ENCODE results near the gene FH.

FH gene

GRCh38 chr1:241519308-241520079, at the start of gene FH:
Gene FH, minus strand, starts transcription at chr1:241519755. Its CDS starts 33 bp downstream, at chr1:241519722.
- peak; percentile 98 for DNase-seq

GRCh38 chr1:241560849-241561187, 41.3 kb upstream of the FH start:
- no peak for DNase-seq

DNA sequence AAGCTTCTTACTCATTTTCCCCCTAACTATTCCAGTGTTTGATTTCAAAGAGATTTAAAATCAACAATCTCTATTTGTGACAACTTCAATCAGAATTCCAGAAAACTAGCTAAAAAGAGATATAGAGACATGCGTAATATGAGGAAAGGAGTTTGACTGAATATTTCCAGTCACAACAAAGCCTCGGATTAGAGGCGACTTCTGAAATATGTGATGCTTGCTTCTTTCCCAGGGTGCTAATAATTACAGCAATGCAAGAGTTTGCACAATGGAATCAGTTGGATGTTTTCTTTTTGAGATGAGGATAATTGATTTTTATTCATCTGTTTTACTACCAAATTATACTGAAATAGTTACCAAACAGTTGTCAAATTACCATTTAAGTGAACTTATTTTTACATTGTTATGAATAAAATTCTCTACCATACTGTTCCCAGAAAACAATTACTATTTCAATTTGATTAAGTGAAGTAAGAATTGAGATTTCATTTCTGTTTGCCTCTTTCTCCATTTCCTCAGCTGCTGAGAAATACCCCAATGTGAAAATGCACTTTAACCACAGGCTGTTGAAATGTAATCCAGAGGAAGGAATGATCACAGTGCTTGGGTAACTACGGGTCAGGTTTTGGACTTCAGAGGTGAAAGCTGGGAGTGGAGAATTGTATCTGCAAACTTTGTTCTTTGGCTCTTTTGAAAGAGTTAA, 40.7 kb upstream of the FH start:
- DNase-seq, result peak; percentile 80

GRCh38 chr1:241557551-241558193, 38.1 kb upstream of the FH start:
- DNase-seq, result no peak

DNA sequence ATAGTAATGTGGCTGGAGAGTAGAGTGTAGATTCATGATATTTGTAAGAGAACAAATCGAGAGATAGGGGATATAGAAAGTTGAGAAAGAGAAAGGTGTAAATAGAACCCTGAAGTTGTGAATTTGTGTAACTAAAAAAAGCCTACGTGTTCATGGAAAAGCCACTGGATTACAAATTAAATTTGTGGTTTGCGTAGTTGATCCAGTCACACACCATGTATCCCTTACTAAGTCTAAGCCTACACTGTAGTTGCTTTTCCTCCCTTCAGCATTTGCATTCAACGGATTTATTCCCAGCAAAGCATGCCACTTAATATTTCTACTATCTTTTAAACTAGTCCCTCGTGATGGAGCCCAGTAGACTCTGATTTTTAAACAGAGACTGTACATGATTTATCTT, 37.5 kb upstream of the FH start:
- no peak for DNase-seq

DNA sequence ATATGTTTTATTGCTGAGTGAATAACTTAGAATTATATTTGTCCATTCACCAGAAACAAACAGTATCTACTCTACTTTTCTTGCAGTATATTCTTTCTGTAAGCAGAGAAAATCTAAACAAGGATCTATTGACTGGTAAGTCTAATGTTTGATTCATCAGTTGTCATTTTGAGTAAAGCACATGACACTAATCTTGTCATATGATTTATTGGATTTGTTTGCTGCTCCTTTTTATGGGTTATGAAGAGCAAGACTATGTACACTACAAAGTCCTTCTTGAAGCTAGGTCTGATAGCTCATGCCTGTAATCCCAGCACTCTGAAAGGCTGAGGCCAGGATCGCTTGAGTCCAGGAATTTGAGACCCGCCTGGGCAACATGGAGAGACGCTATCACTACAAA, 36.0 kb upstream of the FH start:
- DNase-seq, result no peak

- peak; percentile 85 for DNase-seq
Observed at GRCh38 chr1:241553886-241554592, 34.5 kb upstream of the FH start.

DNA sequence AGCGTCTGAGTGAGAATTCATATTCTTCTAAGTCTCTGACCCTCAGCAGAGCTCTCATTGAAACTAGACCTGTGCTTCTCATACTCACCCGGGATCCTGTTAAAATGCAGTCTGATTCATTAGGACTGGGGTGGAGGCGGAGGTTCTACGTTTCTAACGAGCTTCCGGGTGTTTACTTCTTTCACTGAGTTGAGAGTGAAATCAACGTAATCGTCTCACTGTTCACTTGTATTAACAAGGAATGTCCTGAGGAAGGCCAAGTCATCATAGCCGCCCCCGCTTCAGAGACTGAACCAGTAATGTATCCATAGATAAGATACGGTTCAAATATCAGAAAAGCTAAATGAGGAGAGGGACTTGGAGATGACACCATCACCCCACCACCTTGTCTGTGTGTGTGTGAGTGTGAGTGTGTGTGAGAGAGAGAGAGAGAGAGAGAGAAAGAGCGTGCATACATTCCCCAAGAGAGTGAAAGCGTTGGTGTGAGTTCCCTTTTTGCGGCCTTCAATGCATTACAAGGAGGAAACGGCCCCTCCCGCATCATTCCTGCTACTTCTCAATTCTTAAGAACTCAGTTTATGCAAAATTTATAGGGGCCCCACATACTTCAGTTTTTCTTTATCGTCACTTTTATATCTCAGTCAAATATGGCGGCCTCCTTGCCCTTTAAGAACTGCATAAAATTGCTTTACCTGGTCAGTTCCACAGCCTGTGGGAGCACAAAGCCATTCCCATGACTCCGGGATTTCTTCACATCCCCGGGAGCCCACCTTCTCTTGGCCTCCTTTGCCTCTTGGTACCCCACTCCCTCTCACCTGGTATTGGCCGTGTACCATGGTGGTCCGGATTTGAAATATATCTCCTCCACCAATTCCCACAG, 32.4 kb upstream of the FH start:
- peak; percentile 98 for DNase-seq

- no peak for DNase-seq
Observed at GRCh38 chr1:241550318-241550717, 30.8 kb upstream of the FH start.

DNA sequence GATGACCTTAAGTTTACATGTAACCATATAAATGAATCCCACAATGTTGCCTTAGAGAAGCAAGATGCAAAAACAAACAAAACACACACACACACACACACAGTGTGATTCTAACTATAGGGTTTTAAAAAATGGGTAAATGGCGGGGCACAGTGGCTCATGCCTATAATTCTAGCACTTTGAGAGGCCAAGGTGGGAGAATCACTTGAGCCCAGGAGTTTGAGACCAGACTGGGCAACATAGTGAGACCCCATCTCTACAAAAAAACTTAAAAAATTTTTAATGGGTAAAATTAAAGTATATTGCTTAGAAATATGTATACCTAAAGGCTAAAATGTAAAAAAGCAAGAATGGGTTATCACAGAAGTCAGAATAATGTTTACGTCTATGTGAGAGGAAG, 28.5 kb upstream of the FH start:
- DNase-seq, result no peak

- DNase-seq, result peak; percentile 34
Observed at GRCh38 chr1:241542199-241542907, 22.8 kb upstream of the FH start.

DNA sequence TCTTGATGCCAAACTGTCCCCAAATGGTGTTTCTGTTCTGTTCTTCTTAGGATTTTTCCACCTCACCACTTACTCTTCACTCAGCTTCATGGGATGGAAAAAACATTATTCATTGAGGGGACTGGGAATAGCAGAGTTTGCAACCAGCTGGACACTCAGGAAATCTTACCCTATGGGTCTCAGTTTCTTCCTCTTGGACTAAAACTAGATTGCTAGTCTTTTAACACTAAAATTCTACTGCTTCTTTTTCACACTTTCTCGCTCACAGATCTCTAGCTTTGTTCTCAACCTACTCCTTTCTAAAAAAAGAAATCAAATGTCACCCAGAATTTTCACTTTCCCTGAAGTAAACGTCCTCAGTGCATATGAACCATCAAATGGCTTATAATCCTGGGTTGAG, 17.4 kb upstream of the FH start:
- no peak for DNase-seq

- no peak for DNase-seq
Observed at GRCh38 chr1:241536304-241536703, 16.7 kb upstream of the FH start.

DNA sequence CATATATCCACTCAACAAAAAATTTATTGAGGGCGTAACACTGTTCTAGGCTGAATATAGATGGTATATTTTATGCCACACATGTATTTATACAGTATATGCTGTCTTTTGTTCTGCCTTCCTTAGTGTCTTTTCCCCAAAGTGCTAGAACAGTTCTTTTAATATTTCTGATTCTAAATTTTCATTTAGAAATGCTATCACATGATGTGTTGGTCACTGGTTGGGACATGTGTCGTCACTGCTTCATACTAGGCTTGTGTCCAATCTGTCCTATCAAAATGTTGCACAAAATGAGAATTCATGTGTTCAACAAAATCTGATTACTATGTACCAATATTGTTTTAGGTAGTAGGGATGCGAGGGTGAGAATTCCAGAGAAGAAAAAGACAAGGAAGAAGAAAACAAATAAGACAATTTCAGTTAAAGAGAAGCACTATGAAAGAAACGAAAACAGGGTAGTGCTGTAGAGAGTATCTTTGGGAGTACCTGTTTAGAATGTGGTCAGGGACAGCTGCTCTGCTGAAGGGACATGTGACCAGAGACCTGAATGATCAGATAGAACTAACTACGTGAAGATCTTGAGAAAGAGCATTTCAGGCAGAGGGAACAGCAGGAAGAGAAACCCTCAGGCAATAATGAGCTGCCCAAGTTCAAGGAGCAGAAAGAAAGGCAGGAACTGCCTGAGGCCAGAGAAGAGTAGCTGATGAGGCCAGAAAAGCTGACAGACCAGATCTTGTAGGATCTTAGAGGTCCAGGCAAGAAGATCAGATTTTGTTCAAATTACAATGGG, 14.0 kb upstream of the FH start:
- peak; percentile 29 for DNase-seq

DNA sequence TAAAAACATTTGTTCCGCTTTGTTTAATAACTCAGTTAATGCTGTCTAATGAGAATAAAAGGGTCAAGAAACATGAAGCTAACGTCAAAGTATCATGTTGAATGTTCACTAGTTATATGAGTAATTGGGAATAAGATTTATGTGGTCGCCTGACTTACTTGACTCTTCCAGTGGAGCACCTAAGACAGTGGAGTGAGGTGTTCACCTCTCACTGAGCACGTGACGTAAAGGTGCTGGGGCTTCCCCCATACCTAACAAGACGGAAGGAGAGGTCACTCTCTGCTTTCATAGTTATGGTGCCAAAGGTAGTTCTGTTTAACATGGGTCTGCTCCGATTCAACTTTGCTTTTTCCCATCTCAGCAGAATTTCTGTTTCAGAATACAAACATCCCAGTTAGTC, 13.3 kb upstream of the FH start:
- no peak for DNase-seq

DNA sequence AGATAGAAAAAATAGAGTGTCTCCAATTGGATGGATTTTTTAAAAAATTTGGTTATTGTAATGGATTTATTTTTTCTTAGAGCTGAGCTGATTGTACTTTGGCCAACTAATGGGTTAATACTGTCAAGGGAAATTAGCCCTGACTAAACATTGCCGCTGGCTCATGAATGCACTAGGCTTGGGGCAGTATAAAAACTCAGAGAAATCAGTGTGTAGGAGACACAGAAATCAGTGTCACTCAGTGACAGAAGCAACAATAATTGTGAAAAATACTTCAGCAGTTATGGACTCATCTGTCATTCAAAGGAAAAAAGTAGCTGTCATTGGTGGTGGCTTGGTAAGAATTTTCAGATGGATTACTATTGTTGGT, 12.6 kb upstream of the FH start, which contains the start of gene KMO:
Gene KMO, plus strand, starts transcription at position 217 of the 370 bp plus-strand sequence. Its CDS starts 67 bp downstream, at position 284.
- no peak for DNase-seq

GRCh38 chr1:241531195-241532161, 11.9 kb upstream of the FH start:
- peak; percentile 96 for DNase-seq

- no peak for DNase-seq
Observed at GRCh38 chr1:241527146-241527545, 7.6 kb upstream of the FH start.

GRCh38 chr1:241525026-241525425, 5.5 kb upstream of the FH start:
- no peak for DNase-seq

- no peak for DNase-seq
Observed at GRCh38 chr1:241521718-241522117, 2.2 kb upstream of the FH start.
